ENCODE results near the gene KCNS1.

- TF ChIP-seq CTCF (IDR thresholded peaks at IDR 0.05) (peak; percentile 86), POLR2AphosphoS5 (IDR thresholded peaks at IDR 0.05; ENCODE audit: low read depth, low read length) (no peak), TCF7L2 (IDR thresholded peaks at IDR 0.05; ENCODE audit: low read depth, low read length) (no peak), REST (IDR thresholded peaks at IDR 0.05; ENCODE audit: insufficient read depth in 1 of 2, low read depth in 2 of 2, low read length in 1 of 2) (no peak)
These were observed 56.8 kb downstream of the KCNS1 start for GRCh38 chr20:45044084-45044573.

Data from Panc1 (cell line).